ENCODE results near the gene FAM20A.

FAM20A gene

DNA sequence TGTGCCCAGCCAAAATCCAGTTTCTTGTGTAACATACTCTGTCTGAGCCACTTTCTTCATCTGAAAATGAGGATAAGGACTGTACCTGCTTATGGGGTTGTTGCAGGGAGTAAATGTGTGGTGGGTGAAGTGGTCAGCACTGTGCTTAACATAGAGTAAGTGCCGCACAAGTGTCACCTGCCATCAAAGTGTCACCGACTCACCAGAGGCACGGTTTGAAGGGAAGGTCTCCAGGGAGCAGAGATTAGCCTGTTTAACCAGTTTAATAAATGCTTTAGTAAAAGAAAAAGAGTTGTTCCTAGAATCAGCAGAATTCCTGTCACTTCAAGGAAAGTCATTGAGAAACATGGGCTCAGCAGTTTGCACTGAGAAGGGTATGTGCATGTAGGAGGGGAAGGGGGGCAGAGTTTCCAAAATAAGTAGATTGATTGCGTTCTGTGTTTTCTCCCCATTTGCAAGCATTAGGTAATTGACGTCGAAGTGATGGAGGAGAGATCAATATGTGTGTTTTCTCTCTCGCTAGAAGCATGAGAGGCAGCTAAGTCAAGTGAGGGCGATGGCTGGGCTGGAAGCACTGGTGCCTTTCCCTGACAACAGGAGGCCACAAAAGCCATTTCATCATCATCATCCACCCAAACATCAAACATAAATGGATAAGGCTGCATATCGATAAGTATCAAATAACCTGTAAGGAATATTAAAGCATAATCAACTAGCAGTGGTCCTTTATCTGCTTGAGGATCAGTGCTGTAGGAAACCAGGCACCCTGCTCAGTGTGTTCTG is 19.1 kb downstream of the FAM20A start:
- Histone ChIP-seq H3K27me3 (ENCODE audit: control insufficient read depth in 5 of 5, insufficient read depth in 4 of 5, low read length in 5 of 5) (peaks cover 0 to 3% (median 0%) of the 10 kb centered on the region in 5 donors), H3K4me3 (ENCODE audit: low read depth in 1 of 5, low read length in 5 of 5) (no peak overlapping the region), H3K9me3 (ENCODE audit: control insufficient read depth in 5 of 5, low read length in 5 of 5) (peaks cover 0 to 4% (median 0%) of the 10 kb centered on the region in 5 donors), H3K9ac (ENCODE audit: low read length in 5 of 5) (no peak overlapping the region), H3K36me3 (ENCODE audit: control insufficient read depth in 5 of 5, insufficient read depth in 5 of 5, low read length in 5 of 5) (no peaks in the 10 kb centered on the region), H3K4me1 (ENCODE audit: control insufficient read depth in 5 of 5, insufficient read depth in 5 of 5, low read length in 5 of 5) (peaks cover 4 to 43% (median 28%) of the 10 kb centered on the region in 5 donors), H3K27ac (ENCODE audit: low read depth, low read length) (no peak overlapping the region)

GRCh38 chr17:68580236-68580770 is 20.9 kb downstream of the FAM20A start:
- Histone ChIP-seq H3K36me3 (ENCODE audit: control insufficient read depth in 5 of 5, insufficient read depth in 5 of 5, low read length in 5 of 5) (no peaks in the 10 kb centered on the region), H3K27ac (ENCODE audit: low read depth, low read length) (peak overlapping the region; percentile 44), H3K4me3 (ENCODE audit: low read depth in 1 of 5, low read length in 5 of 5) (no peak overlapping the region), H3K9me3 (ENCODE audit: control insufficient read depth in 5 of 5, low read length in 5 of 5) (no peaks in the 10 kb centered on the region), H3K9ac (ENCODE audit: low read length in 5 of 5) (no peak overlapping the region), H3K4me1 (ENCODE audit: control insufficient read depth in 5 of 5, insufficient read depth in 5 of 5, low read length in 5 of 5) (peaks cover 4 to 50% (median 28%) of the 10 kb centered on the region in 5 donors), H3K27me3 (ENCODE audit: control insufficient read depth in 5 of 5, insufficient read depth in 4 of 5, low read length in 5 of 5) (no peaks in the 10 kb centered on the region)

DNA sequence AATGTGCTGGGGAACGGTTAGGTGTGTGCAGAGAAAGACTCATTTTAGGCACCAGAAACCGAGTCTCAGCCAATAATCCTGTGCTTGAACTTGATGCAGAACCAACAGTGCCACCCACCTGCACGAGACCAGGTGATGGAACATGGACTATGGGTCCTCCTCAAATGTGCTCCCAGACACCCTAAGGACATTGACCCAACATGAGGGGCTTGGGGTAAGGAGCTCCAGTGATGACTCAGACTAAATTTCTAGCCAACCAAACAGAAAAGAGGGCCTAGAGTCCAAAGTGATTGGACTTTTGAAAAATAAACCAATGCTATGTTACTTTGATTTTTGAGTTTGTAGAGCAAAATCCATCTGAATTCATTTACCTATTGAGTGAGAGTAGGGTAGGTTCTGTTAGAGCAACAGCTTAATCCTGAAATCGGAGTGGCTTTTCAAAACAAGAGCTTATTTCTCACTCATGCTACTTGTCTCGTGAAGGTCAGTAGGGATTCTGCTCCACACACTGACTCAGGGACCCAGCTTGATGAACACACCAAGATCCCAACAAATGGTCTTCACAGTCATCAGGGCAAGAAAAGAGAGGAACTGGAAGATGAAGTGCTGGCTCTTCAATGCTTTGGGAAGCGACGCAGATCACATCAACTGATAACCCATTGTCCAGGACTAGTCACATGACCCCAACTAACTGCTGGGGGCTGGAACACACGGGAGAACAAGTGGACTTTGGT is 21.8 kb downstream of the FAM20A start:
- Histone ChIP-seq H3K27me3 (ENCODE audit: control insufficient read depth in 5 of 5, insufficient read depth in 4 of 5, low read length in 5 of 5) (no peaks in the 10 kb centered on the region), H3K27ac (ENCODE audit: low read depth, low read length) (no peak overlapping the region), H3K9me3 (ENCODE audit: control insufficient read depth in 5 of 5, low read length in 5 of 5) (no peaks in the 10 kb centered on the region), H3K4me1 (ENCODE audit: control insufficient read depth in 5 of 5, insufficient read depth in 5 of 5, low read length in 5 of 5) (peaks cover 4 to 44% (median 28%) of the 10 kb centered on the region in 5 donors), H3K36me3 (ENCODE audit: control insufficient read depth in 5 of 5, insufficient read depth in 5 of 5, low read length in 5 of 5) (no peaks in the 10 kb centered on the region), H3K4me3 (ENCODE audit: low read depth in 1 of 5, low read length in 5 of 5) (no peak overlapping the region), H3K9ac (ENCODE audit: low read length in 5 of 5) (no peak overlapping the region)

DNA sequence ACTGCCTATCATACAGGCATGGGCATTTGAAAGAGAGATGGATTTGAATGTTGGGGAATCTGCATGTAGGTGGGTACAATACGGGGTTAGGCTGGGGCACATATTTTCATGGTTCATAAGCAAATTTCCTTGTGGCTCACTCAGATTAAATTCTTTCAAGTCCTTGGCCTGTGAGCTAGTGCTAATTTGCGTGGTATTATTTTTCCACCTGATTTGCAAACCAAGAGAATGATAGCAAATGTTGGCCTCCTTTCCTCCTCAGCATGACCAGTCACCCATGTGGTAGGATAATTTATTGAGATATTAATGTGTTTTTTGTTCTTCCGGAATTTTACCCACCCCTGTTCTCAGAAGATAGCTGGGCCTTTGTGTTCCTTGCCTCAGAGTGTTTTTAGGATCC is 22.9 kb downstream of the FAM20A start:
- Histone ChIP-seq H3K4me3 (ENCODE audit: low read depth in 1 of 5, low read length in 5 of 5) (no peak overlapping the region), H3K4me1 (ENCODE audit: control insufficient read depth in 5 of 5, insufficient read depth in 5 of 5, low read length in 5 of 5) (peaks cover 4 to 43% (median 28%) of the 10 kb centered on the region in 5 donors), H3K36me3 (ENCODE audit: control insufficient read depth in 5 of 5, insufficient read depth in 5 of 5, low read length in 5 of 5) (no peaks in the 10 kb centered on the region), H3K27me3 (ENCODE audit: control insufficient read depth in 5 of 5, insufficient read depth in 4 of 5, low read length in 5 of 5) (no peaks in the 10 kb centered on the region), H3K27ac (ENCODE audit: low read depth, low read length) (no peak overlapping the region), H3K9ac (ENCODE audit: low read length in 5 of 5) (no peak overlapping the region), H3K9me3 (ENCODE audit: control insufficient read depth in 5 of 5, low read length in 5 of 5) (no peaks in the 10 kb centered on the region)

GRCh38 chr17:68577497-68577821 is 23.7 kb downstream of the FAM20A start:
- no peak overlapping the region for H3K9ac ChIP-seq (ENCODE audit: low read length in 5 of 5)
- no peaks in the 10 kb centered on the region for H3K36me3 ChIP-seq (ENCODE audit: control insufficient read depth in 5 of 5, insufficient read depth in 5 of 5, low read length in 5 of 5)
- no peaks in the 10 kb centered on the region for H3K9me3 ChIP-seq (ENCODE audit: control insufficient read depth in 5 of 5, low read length in 5 of 5)
- H3K27ac ChIP-seq (ENCODE audit: low read depth, low read length), result no peak overlapping the region
- peaks cover 4 to 43% (median 28%) of the 10 kb centered on the region in 5 donors for H3K4me1 ChIP-seq (ENCODE audit: control insufficient read depth in 5 of 5, insufficient read depth in 5 of 5, low read length in 5 of 5)
- no peaks in the 10 kb centered on the region for H3K27me3 ChIP-seq (ENCODE audit: control insufficient read depth in 5 of 5, insufficient read depth in 4 of 5, low read length in 5 of 5)
- no peak overlapping the region for H3K4me3 ChIP-seq (ENCODE audit: low read depth in 1 of 5, low read length in 5 of 5)

DNA sequence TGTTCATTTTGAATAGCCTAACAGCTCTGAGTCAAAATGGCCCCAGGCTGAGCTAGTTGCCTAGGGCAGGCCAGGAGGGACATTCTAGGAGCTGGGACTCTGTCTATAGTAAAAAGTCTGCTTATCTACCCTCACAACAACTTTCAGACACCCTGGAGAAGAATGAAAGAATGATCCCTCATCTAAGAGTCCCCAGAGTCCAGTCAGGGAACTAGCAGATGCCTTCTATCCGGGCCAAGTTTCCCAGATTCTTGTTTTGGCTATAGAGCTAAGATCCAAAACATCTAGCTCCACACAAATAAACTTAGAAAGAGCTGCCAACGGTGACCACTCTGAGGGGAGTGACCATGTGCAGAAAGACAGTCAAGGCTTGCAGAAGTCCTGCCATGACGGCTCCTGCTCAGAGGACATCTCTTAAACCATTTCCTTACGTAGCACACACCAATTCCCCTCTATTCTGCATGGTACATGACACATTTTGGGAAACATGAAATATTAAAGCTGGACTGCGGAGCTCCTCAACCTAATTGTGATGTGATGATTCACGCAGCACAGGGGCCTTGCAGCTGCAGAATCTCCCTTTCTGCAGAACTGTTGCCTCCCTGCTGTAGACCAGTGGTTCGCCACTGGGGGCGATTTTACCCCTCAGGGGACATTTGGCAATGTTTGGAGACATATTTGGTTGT is 24.2 kb downstream of the FAM20A start:
- no peak overlapping the region for H3K4me3 ChIP-seq (ENCODE audit: low read depth in 1 of 5, low read length in 5 of 5)
- H3K4me1 ChIP-seq (ENCODE audit: control insufficient read depth in 5 of 5, insufficient read depth in 5 of 5, low read length in 5 of 5), result peaks cover 4 to 39% (median 28%) of the 10 kb centered on the region in 5 donors
- no peaks in the 10 kb centered on the region for H3K27me3 ChIP-seq (ENCODE audit: control insufficient read depth in 5 of 5, insufficient read depth in 4 of 5, low read length in 5 of 5)
- no peak overlapping the region for H3K27ac ChIP-seq (ENCODE audit: low read depth, low read length)
- H3K36me3 ChIP-seq (ENCODE audit: control insufficient read depth in 5 of 5, insufficient read depth in 5 of 5, low read length in 5 of 5), result no peaks in the 10 kb centered on the region
- no peaks in the 10 kb centered on the region for H3K9me3 ChIP-seq (ENCODE audit: control insufficient read depth in 5 of 5, low read length in 5 of 5)
- H3K9ac ChIP-seq (ENCODE audit: low read length in 5 of 5), result no peak overlapping the region

DNA sequence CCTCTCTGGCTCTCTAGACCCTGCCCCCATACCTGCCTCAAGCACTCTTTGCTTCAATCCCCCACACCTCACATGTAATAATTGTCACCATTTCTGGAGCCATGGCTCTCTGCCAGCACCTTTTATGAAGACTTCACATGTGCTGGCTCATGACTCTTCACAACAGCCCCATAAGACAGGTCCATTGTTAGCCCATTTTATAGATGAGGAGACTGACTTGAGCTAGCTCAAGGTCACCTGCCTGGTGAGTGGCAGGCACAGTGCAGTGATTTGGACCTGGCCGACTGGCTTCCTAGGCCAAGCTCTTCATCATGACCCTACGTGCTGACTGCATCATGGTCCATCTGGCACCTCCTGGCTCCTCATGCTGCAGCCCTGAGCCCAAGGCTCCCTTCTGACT is 25.0 kb downstream of the FAM20A start:
- H3K36me3 ChIP-seq (ENCODE audit: control insufficient read depth in 5 of 5, insufficient read depth in 5 of 5, low read length in 5 of 5), result no peaks in the 10 kb centered on the region
- H3K27ac ChIP-seq (ENCODE audit: low read depth, low read length), result no peak overlapping the region
- no peak overlapping the region for H3K4me3 ChIP-seq (ENCODE audit: low read depth in 1 of 5, low read length in 5 of 5)
- H3K4me1 ChIP-seq (ENCODE audit: control insufficient read depth in 5 of 5, insufficient read depth in 5 of 5, low read length in 5 of 5), result peaks cover 4 to 37% (median 28%) of the 10 kb centered on the region in 5 donors
- no peaks in the 10 kb centered on the region for H3K9me3 ChIP-seq (ENCODE audit: control insufficient read depth in 5 of 5, low read length in 5 of 5)
- no peaks in the 10 kb centered on the region for H3K27me3 ChIP-seq (ENCODE audit: control insufficient read depth in 5 of 5, insufficient read depth in 4 of 5, low read length in 5 of 5)
- H3K9ac ChIP-seq (ENCODE audit: low read length in 5 of 5), result no peak overlapping the region

GRCh38 chr17:68573338-68573737 is 27.8 kb downstream of the FAM20A start:
- Histone ChIP-seq H3K4me3 (ENCODE audit: low read depth in 1 of 5, low read length in 5 of 5) (no peak overlapping the region), H3K27me3 (ENCODE audit: control insufficient read depth in 5 of 5, insufficient read depth in 4 of 5, low read length in 5 of 5) (no peaks in the 10 kb centered on the region), H3K9ac (ENCODE audit: low read length in 5 of 5) (no peak overlapping the region), H3K4me1 (ENCODE audit: control insufficient read depth in 5 of 5, insufficient read depth in 5 of 5, low read length in 5 of 5) (peaks cover 0 to 21% (median 14%) of the 10 kb centered on the region in 5 donors), H3K9me3 (ENCODE audit: control insufficient read depth in 5 of 5, low read length in 5 of 5) (no peaks in the 10 kb centered on the region), H3K27ac (ENCODE audit: low read depth, low read length) (no peak overlapping the region), H3K36me3 (ENCODE audit: control insufficient read depth in 5 of 5, insufficient read depth in 5 of 5, low read length in 5 of 5) (no peaks in the 10 kb centered on the region)

DNA sequence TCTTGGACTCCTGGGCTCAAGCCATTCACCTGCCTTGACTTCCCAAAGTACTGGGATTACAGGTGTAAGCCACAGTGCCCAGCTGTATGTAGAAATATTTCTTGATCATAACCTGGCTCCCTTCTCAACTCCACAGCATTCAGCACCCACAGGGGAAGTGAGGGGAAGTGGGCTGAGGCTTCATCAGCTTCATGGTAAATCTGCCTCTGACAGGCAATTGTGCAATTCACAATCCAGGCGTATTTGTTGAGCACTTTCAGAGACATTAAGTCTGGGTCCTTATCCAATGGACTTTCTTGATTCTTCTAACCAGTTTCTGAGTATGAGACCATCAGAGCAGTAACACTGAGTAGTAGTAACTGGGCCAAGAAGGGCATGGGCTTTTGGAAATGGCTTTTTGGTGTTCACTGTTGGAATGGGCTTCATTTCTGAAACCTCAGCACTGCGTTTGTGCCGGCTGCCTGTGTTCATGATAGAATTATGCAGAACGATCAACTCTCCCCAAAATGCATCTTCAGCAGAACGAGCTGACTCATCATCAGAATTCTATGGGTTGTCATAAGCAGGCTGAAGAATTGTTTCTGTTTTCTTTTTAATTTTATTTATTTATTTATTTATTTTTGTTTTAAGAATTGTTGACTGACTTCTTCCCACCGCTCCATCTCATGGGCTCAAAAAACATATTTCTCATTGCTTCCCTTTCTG is 28.9 kb downstream of the FAM20A start:
- H3K4me1 ChIP-seq (ENCODE audit: control insufficient read depth in 5 of 5, insufficient read depth in 5 of 5, low read length in 5 of 5), result peaks cover 0 to 14% (median 11%) of the 10 kb centered on the region in 5 donors
- no peaks in the 10 kb centered on the region for H3K36me3 ChIP-seq (ENCODE audit: control insufficient read depth in 5 of 5, insufficient read depth in 5 of 5, low read length in 5 of 5)
- no peak overlapping the region for H3K27ac ChIP-seq (ENCODE audit: low read depth, low read length)
- H3K9me3 ChIP-seq (ENCODE audit: control insufficient read depth in 5 of 5, low read length in 5 of 5), result no peaks in the 10 kb centered on the region
- H3K4me3 ChIP-seq (ENCODE audit: low read depth in 1 of 5, low read length in 5 of 5), result no peak overlapping the region
- no peak overlapping the region for H3K9ac ChIP-seq (ENCODE audit: low read length in 5 of 5)
- no peaks in the 10 kb centered on the region for H3K27me3 ChIP-seq (ENCODE audit: control insufficient read depth in 5 of 5, insufficient read depth in 4 of 5, low read length in 5 of 5)

All from subcutaneous abdominal adipose tissue (tissue), 5 donors.